ENCODE data around the gene GTF2F1. TPM values are rescaled to one million over a fixed set of nuclear protein-coding genes. Genes with fewer than 3 reads are reported as not detected.
A peak's percentile ranks its signal among the peaks of the same experiment; 100 is the strongest.
"Not testable (repeated sequence)": the region's sequence is repeated elsewhere in the genome, so short reads cannot be mapped to it uniquely, and the experiment has no call there.

Gene GTF2F1
- total and polyA plus RNA-seq, 2 experiments from 2014 or later, result 43.0 to 96.7 TPM

DNA sequence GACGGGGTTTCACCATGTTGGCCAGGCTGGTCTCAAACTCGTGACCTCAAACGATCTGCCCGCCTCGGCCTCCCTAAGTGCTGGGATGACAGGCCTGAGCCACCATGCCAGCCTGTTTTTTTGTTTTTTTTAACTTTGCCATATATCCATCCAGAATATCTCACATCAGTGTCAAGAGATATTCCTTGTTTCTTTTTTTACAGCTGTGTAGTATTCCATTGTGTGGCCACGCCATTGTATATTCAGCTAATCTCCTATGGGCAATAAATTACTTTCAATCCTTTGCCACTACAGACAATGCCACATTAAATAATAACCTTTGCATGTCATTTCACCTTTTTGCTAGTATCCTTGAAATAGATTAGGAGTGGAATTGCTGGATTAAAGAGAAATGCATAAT, 16.4 kb upstream of the GTF2F1 start:
- DNase-seq (ENCODE audit: low read depth in 1 of 2, low spot score in 1 of 2), result no peak
- H3K4me3 ChIP-seq, result no peak overlapping the region
- TF ChIP-seq, protein P1, sequence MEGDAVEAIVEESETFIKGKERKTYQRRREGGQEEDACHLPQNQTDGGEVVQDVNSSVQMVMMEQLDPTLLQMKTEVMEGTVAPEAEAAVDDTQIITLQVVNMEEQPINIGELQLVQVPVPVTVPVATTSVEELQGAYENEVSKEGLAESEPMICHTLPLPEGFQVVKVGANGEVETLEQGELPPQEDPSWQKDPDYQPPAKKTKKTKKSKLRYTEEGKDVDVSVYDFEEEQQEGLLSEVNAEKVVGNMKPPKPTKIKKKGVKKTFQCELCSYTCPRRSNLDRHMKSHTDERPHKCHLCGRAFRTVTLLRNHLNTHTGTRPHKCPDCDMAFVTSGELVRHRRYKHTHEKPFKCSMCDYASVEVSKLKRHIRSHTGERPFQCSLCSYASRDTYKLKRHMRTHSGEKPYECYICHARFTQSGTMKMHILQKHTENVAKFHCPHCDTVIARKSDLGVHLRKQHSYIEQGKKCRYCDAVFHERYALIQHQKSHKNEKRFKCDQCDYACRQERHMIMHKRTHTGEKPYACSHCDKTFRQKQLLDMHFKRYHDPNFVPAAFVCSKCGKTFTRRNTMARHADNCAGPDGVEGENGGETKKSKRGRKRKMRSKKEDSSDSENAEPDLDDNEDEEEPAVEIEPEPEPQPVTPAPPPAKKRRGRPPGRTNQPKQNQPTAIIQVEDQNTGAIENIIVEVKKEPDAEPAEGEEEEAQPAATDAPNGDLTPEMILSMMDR (IDR thresholded peaks at IDR 0.05; ENCODE audit: low read depth, low read length), result no peak
- H3K9me3 ChIP-seq (ENCODE audit: low read depth), result no peaks in the 10 kb centered on the region
- H3K27ac ChIP-seq, result no peak overlapping the region
- no peaks in the 10 kb centered on the region for H3K4me1 ChIP-seq (ENCODE audit: low read depth)
- H3K36me3 ChIP-seq, result peaks cover 5% of the 10 kb centered on the region
- no peaks in the 10 kb centered on the region for H3K27me3 ChIP-seq

DNA sequence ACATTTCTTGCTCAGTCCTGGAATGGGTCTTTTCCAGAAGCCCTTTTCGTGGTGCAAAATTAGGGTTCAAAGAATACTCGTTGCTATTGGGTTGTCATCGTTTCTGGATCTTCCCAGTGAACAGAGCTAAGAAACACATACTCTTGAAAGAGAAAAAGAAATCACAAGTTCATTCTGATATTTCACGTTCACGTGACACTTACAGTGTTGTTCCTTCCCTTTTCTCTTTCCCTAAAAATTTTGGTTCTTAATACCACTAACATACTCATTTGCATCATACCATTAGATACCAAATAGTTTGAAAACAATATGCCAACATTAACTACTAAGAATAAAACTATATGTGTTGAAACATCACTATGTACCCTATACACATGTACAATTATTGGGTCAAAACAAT, 13.4 kb upstream of the GTF2F1 start:
- Histone ChIP-seq H3K36me3 (no peaks in the 10 kb centered on the region), H3K4me1 (ENCODE audit: low read depth) (no peaks in the 10 kb centered on the region), H3K27me3 (no peaks in the 10 kb centered on the region), H3K27ac (no peak overlapping the region), H3K4me3 (no peak overlapping the region), H3K9me3 (ENCODE audit: low read depth) (no peaks in the 10 kb centered on the region)
- TF ChIP-seq, protein P1 (IDR thresholded peaks at IDR 0.05; ENCODE audit: low read depth, low read length), result no peak
- DNase-seq (ENCODE audit: low read depth in 1 of 2, low spot score in 1 of 2), result no peak

DNA sequence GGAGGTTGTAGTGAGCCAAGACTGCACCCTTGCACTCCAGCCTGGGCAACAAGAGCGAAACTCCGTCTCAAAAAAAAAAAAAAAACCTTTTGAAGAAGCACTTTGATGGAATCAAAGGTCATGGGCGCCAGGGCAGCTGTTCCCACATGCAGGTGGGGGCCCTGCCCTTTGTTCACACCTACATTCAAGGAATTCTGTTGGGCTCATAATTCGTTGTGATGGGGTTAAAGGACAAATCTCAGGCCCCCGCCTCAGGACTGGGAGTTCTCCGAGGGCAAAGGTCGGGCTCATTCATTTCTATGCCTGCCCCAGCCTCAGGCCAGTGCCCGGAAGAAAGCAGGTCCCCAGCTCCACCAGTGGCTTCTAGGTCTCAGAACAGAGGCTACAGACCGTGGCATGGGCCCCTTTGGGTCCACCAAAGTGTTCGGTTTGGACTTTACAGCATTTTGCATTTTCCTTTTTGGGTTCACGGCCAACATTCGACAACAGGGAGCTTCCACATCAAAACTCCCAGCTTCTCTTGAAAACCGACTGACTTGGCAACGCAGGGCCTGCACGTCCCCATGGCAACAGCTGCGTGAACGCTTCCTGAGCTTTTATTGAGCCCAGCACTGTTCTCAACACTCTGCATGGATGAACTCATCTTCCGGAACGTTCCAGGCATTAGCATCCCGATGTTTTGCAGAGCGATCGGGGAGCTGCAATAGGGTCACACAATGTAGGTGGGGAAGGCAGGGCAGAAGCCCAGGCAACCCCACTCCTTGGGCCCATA, 10.1 kb upstream of the GTF2F1 start:
- no peaks in the 10 kb centered on the region for H3K27me3 ChIP-seq
- H3K9me3 ChIP-seq (ENCODE audit: low read depth), result no peaks in the 10 kb centered on the region
- H3K4me1 ChIP-seq (ENCODE audit: low read depth), result no peaks in the 10 kb centered on the region
- DNase-seq (ENCODE audit: low read depth in 1 of 2, low spot score in 1 of 2), result peak in 1 of 2 donors; percentile 89
- H3K27ac ChIP-seq, result no peak overlapping the region
- TF ChIP-seq, protein P1 (IDR thresholded peaks at IDR 0.05; ENCODE audit: low read depth, low read length), result no peak
- no peak overlapping the region for H3K4me3 ChIP-seq
- H3K36me3 ChIP-seq, result no peaks in the 10 kb centered on the region

DNA sequence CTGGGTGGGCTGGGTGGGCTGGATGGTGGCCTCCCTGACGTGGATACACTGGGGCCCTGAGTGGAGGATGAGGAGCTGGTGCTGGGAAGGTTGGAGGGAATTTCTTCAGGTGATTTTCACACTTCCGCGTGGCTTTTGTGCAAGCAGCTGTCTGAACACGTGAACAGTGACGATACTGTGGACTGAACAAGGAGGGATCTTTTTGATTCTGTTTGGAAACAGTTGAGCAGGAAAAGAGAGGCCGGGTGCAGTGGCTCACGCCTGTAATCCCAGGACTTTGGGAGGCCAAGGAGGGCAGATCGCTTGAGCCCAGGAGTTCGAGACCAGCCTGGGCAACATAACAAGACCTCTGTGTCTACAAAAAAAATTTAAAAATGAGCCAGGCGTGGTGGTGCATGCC, 9.1 kb upstream of the GTF2F1 start:
- Histone ChIP-seq H3K36me3 (no peaks in the 10 kb centered on the region), H3K9me3 (ENCODE audit: low read depth) (no peaks in the 10 kb centered on the region), H3K4me1 (ENCODE audit: low read depth) (no peaks in the 10 kb centered on the region), H3K4me3 (no peak overlapping the region), H3K27me3 (no peaks in the 10 kb centered on the region), H3K27ac (no peak overlapping the region)
- no peak for DNase-seq (ENCODE audit: low read depth in 1 of 2, low spot score in 1 of 2)
- TF ChIP-seq, protein P1 (IDR thresholded peaks at IDR 0.05; ENCODE audit: low read depth, low read length), result no peak

DNA sequence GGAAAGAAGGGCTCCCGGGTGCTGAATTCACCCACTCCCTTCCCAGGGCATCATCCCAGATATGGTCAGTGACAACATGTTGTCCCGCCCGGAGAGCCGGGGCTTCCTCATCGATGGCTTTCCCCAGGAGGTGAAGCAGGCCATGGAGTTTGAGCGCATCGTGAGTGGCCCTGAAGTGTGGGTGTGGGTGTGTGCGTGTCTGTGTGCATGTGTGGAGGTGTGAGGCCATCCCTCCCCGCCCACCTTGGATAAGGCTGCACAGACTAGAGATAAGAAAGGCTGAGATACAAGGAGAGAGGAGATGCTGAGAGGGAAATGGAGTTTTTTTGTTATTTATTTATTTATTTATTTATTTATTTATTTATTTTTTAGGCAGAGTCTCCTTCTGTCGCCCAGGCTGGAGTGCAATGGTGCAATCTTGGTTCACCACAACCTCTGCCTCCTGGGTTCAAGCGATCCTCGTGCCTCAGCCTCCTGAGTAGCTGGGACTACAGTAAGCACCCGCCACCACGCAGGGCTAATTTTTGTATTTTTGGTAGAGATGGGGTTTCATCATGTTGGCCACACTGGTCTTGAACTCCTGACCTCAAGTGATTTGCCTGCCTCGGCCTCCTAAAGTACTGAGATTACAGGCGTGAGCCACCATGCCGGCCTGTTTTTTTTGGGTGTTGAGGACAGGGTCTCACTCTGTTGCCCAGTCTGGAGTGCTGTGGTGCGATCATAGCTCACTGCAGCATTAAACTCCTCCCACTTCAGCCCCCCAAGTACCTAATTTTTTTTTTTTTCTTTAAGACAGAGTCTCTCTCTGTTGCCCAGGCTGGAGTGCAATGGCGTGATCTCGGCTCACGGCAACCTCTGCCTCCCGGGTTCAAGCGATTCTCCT, 7.3 kb upstream of the GTF2F1 start:
- not testable (repeated sequence) for H3K27me3 ChIP-seq; H3K9me3 ChIP-seq (ENCODE audit: low read depth); H3K4me1 ChIP-seq (ENCODE audit: low read depth); DNase-seq (ENCODE audit: low read depth in 1 of 2, low spot score in 1 of 2); H3K36me3 ChIP-seq; H3K27ac ChIP-seq; H3K4me3 ChIP-seq

DNA sequence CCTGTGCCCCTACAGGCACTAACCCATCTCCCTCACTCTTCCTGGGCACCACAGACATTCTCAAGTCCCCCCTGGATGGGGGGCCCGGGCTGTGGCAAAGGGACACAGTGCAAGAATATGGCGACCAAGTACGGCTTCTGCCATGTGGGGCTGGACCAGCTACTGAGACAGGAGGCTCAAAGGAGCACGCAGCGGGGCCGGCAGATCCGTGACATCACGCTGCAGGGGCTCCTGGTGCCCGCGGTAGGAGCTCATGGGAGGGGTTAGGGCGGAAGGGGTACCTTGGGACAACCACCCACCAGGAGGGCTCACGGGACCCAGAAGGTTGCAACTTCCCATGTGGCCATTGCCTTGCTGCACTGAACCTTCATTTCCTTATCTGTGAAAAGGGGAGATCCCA, 3.3 kb upstream of the GTF2F1 start:
- DNase-seq (ENCODE audit: low read depth in 1 of 2, low spot score in 1 of 2), result no peak
- TF ChIP-seq, protein P1 (IDR thresholded peaks at IDR 0.05; ENCODE audit: low read depth, low read length), result no peak

More for the DNA sequence above, 3.3 kb upstream of the GTF2F1 start:
- Histone ChIP-seq H3K4me3 (no peak overlapping the region), H3K4me1 (ENCODE audit: low read depth) (peaks cover 7% of the 10 kb centered on the region), H3K9me3 (ENCODE audit: low read depth) (no peaks in the 10 kb centered on the region), H3K36me3 (no peaks in the 10 kb centered on the region), H3K27me3 (no peaks in the 10 kb centered on the region), H3K27ac (no peak overlapping the region)

Data from cardiac muscle cell (in vitro differentiated cells and primary cell).